ENCODE measurements around the gene CD40. TPM values are rescaled to one million over a fixed set of nuclear protein-coding genes. Genes with fewer than 3 reads are reported as not detected.

Gene CD40
- total and polyA plus RNA-seq, 2 of the 4 experiments (the other 2 are of a cell fraction): 0.36 to 0.92 TPM

DNA sequence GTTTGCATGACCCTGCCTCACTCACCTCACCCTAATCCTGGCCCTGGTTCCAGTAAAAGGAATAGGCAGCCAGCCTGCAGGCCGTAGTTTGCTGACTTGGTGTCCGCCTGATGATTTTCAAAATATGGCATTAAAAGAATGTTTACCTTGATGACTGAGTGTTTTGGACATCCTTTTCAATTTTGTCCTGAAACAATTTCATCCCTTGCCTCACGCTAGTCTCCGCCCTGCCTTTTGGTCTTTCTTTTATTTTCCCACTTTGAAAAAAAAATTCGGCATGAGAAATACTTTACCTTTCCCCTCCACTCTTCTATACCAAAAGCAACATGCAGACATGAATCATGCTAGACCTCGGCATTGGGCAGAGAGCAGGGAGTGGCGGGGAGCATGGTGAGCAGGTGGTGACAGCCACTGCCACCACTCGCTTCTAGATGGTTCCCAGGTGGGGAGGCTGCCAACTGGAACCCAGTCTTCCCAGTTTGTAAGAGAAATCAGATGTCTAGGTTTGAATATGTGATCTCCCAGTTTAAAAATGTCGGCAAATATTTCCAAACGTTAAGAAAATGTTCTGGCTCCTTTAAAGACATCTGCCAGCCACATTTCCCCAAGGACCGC, 9.4 kb downstream of the CD40 start:
- peaks cover 37% of the 10 kb centered on the region for H3K27me3 ChIP-seq (ENCODE audit: control insufficient read depth, insufficient read depth, low read length)
- in situ Hi-C loops (cut with MboI; ENCODE audit: low sequenced_read_pairs) (no loop called here), dilution Hi-C loops (cut with HindIII; ENCODE audit: low sequenced_read_pairs, unreplicated experiment) (no loop called here), intact Hi-C loops (cut with micrococcal nuclease) (no loop called here)
- no peak overlapping the region for H4K5ac ChIP-seq (ENCODE audit: low read depth, low read length)
- no peak for DNase-seq
- ATAC-seq (ENCODE audit: low read depth): no peak
- H4K91ac ChIP-seq (ENCODE audit: insufficient read depth, low read depth, low read length): no peak overlapping the region
- ChIA-PET POLR2A (ENCODE audit: unreplicated experiment) (no interaction called here), CTCF (interaction anchor here (1.2 kb wide), 1 partner anchor 222 kb away, joined by 6 read pairs; no protein-coding TSS in a partner anchor)
- H3K36me3 ChIP-seq (ENCODE audit: control insufficient read depth, insufficient read depth, low read length): no peaks in the 10 kb centered on the region
- no peak overlapping the region for H2BK20ac ChIP-seq (ENCODE audit: low read depth, low read length)
- no peak overlapping the region for H2AK5ac ChIP-seq (ENCODE audit: low read depth, low read length)
- no CpG with 5 or more reads among the region's 11 CpGs for WGBS, 2 experiments (ENCODE audit: extremely low coverage in 2 of 2, insufficient read length in 1 of 2)
- H3K56ac ChIP-seq (ENCODE audit: extremely low read depth, insufficient read depth, low read length): no peak overlapping the region
- H3K23ac ChIP-seq (ENCODE audit: low read depth, low read length): no peak overlapping the region
- H2BK5ac ChIP-seq (ENCODE audit: low read depth, low read length, poor library complexity, severe bottlenecking): no peak overlapping the region
- H3K4ac ChIP-seq (ENCODE audit: low read depth, low read length): no peak overlapping the region
- H3K27ac ChIP-seq (ENCODE audit: insufficient read depth, low read length): no peak overlapping the region
- no peak overlapping the region for H2AFZ ChIP-seq (replicated peaks; ENCODE audit: low read length, poor library complexity)
- H2BK120ac ChIP-seq (ENCODE audit: low read depth, low read length): no peak overlapping the region
- no peak overlapping the region for H3K14ac ChIP-seq (replicated peaks; ENCODE audit: low read depth, low read length)
- no TSS peak for BruUV-seq (replicated peaks)
- no peak overlapping the region for H3K9ac ChIP-seq (ENCODE audit: low read depth, low read length)
- no peak overlapping the region for H2AK9ac ChIP-seq (replicated peaks; ENCODE audit: low read depth, low read length, poor library complexity)
- no peak overlapping the region for H4K8ac ChIP-seq (ENCODE audit: low read depth in 2 of 2, low read length in 2 of 2)
- H2BK15ac ChIP-seq (ENCODE audit: low read depth, low read length): no peak overlapping the region
- TF ChIP-seq RCOR1 (IDR thresholded peaks at IDR 0.05; ENCODE audit: insufficient replicate concordance, low read length) (no peak), CHD1 (IDR thresholded peaks at IDR 0.05; ENCODE audit: low read depth, low read length) (no peak), FOS (IDR thresholded peaks at IDR 0.05; ENCODE audit: low read depth, low read length) (no peak), CEBPB (IDR thresholded peaks at IDR 0.05; ENCODE audit: low read depth, low read length) (no peak)
- TF ChIP-seq, protein P1, sequence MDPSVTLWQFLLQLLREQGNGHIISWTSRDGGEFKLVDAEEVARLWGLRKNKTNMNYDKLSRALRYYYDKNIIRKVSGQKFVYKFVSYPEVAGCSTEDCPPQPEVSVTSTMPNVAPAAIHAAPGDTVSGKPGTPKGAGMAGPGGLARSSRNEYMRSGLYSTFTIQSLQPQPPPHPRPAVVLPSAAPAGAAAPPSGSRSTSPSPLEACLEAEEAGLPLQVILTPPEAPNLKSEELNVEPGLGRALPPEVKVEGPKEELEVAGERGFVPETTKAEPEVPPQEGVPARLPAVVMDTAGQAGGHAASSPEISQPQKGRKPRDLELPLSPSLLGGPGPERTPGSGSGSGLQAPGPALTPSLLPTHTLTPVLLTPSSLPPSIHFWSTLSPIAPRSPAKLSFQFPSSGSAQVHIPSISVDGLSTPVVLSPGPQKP (IDR thresholded peaks at IDR 0.05; ENCODE audit: borderline replicate concordance, low read depth, low read length): no peak
- no peaks in the 10 kb centered on the region for H3K79me1 ChIP-seq (ENCODE audit: low read depth in 1 of 2, low read length in 2 of 2)
- no peaks in the 10 kb centered on the region for H3K4me1 ChIP-seq (ENCODE audit: control insufficient read depth, insufficient read depth, low read length)
- H3K18ac ChIP-seq (ENCODE audit: low read depth, low read length): no peak overlapping the region
- H3K9me1 ChIP-seq (ENCODE audit: insufficient read depth, low read length): no peaks in the 10 kb centered on the region
- no peaks in the 10 kb centered on the region for H4K20me1 ChIP-seq (ENCODE audit: insufficient read depth, low read length)
- no peak overlapping the region for H3K4me3 ChIP-seq (ENCODE audit: insufficient read depth, low read depth, low read length)
- no peaks in the 10 kb centered on the region for H3K9me3 ChIP-seq (ENCODE audit: control insufficient read depth, insufficient read depth, low read length)
- H3K4me2 ChIP-seq (ENCODE audit: low read depth, low read length): no peak overlapping the region

Measured in IMR-90 (cell line).